HG03378 (cell line): ENCODE data around the gene NAPG.
"Not testable (repeated sequence)": the region's sequence is repeated elsewhere in the genome, so short reads cannot be mapped to it uniquely, and the experiment has no call there.

Experiments
- ATAC-seq: cut with Tn5 transposase; IDR thresholded peaks from one replicate; pipeline ENCODE4 v1.9.1; 2021; ENCODE audit warnings: mild to moderate bottlenecking, moderate library complexity; ENCODE audit not compliant: unreplicated experiment

NAPG gene

GRCh38 chr18:10577842-10578572, 52.2 kb downstream of the NAPG start:
- ATAC-seq = not testable (repeated sequence)

- not testable (repeated sequence) for ATAC-seq
Observed at GRCh38 chr18:10578573-10578899, 52.7 kb downstream of the NAPG start.

- ATAC-seq = no peak
Observed at GRCh38 chr18:10579079-10579867, 53.4 kb downstream of the NAPG start.

GRCh38 chr18:10580215-10580614, 54.4 kb downstream of the NAPG start:
- no peak for ATAC-seq

- ATAC-seq = no peak
Observed at GRCh38 chr18:10585260-10585659, 59.4 kb downstream of the NAPG start.

- no peak for ATAC-seq
Observed at GRCh38 chr18:10588975-10589374, 63.1 kb downstream of the NAPG start.

GRCh38 chr18:10590412-10590811, 64.6 kb downstream of the NAPG start:
- ATAC-seq = no peak

- ATAC-seq = no peak
Observed at GRCh38 chr18:10591896-10592295, 66.1 kb downstream of the NAPG start.

- ATAC-seq = not testable (repeated sequence)
Observed at GRCh38 chr18:10593366-10594022, 67.7 kb downstream of the NAPG start.

- not testable (repeated sequence) for ATAC-seq
Observed at GRCh38 chr18:10595917-10596316, 70.1 kb downstream of the NAPG start.

GRCh38 chr18:10597695-10598094, 71.9 kb downstream of the NAPG start:
- not testable (repeated sequence) for ATAC-seq

- not testable (repeated sequence) for ATAC-seq
Observed at GRCh38 chr18:10600701-10601100, 74.9 kb downstream of the NAPG start.
